Gastrocnemius medialis (tissue), 4 donors: ENCODE results near the gene AKAP9.

Experiments used
- POLR2A ChIP-seq, 2 donors: fragments of 450-650 bp; IDR thresholded peaks; one replicate each; pipeline ENCODE4 v1.6.1; 2017; ENCODE audit warnings: antibody characterized with exemption in 2 of 2, mild to moderate bottlenecking in 2 of 2, moderate library complexity in 2 of 2
- TF ChIP-seq, protein P1 (sequence below), 5 experiments: fragments of 450-650 bp in 3 of 5; fragments of 200-600 bp in 2 of 5; sonication (generic) in 2 of 5; IDR thresholded peaks in 4 of 5; conservative IDR thresholded peaks in 1 of 5; 1 replicate in 4 of 5; 2 replicates in 1 of 5; pipeline ENCODE4 v1.5.1; 2016 to 2019; ENCODE audit warnings: antibody characterized with exemption in 5 of 5, mild to moderate bottlenecking in 3 of 5, moderate library complexity in 3 of 5

DNA sequence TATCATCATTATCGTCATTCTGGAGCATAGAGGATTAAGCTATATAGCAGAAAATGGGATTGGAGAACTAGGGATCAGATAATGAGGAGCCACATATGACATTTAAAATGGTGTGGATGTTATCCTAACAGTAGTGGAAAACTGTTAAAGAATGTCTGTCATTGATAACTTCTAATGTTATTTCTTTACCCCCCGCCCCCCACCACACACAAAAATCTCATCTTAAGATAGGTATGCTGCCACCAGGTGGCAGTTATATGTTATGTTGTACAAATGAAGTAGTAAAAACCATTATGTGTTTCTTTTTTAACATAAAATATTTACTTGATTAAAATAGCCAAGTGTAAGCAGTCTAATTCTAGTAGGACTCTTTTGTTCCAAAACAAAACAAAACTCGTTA lies 13.0 kb downstream of the AKAP9 start:
- TF ChIP-seq, protein P1, sequence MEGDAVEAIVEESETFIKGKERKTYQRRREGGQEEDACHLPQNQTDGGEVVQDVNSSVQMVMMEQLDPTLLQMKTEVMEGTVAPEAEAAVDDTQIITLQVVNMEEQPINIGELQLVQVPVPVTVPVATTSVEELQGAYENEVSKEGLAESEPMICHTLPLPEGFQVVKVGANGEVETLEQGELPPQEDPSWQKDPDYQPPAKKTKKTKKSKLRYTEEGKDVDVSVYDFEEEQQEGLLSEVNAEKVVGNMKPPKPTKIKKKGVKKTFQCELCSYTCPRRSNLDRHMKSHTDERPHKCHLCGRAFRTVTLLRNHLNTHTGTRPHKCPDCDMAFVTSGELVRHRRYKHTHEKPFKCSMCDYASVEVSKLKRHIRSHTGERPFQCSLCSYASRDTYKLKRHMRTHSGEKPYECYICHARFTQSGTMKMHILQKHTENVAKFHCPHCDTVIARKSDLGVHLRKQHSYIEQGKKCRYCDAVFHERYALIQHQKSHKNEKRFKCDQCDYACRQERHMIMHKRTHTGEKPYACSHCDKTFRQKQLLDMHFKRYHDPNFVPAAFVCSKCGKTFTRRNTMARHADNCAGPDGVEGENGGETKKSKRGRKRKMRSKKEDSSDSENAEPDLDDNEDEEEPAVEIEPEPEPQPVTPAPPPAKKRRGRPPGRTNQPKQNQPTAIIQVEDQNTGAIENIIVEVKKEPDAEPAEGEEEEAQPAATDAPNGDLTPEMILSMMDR (IDR thresholded peaks at IDR 0.05 in 4 of 5, conservative IDR thresholded peaks at IDR 0.05 in 1 of 5), result no peak
- TF ChIP-seq POLR2A (IDR thresholded peaks at IDR 0.05), result no peak
